Measurements from ENCODE around the gene CPEB3. TPM values are rescaled to one million over a fixed set of nuclear protein-coding genes. Genes with fewer than 3 reads are reported as not detected.
A peak's percentile ranks its signal among the peaks of the same experiment; 100 is the strongest.

Gene CPEB3
- total RNA-seq, 1 donor from 2014 or later: 1.1 TPM

DNA sequence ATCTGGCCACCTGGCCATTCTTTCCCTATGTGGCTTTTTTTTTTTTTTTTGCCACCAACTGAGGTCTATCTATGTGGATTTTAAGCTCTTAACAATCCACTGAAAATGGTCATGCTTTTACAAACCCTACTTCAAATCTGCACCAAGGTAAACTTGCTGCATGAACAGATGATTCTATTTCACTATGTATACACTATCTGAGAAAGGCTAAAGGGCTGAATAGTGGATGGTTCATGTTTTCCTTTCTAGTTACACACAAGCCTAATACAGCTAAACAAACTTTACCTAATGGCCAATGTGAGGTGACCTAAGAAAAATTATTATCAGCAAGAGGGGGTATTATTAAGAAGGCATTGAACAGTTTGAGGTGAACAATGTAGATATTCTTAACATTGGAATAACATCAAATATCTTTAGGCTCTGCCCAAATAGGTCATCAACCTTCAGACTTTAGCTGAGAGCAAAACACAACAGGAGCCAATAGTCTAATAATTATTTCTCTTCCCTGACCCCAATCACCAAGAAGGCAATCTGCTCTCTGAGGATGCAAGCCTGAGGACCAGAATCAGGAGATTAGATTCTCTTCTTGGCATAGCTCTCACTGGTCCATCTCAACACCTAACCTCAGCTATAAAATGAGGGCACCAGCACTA, 160.1 kb downstream of the CPEB3 start:
- Mint-ChIP-seq H3K9me3 (ENCODE audit: low read depth) (peaks cover 10% of the 10 kb centered on the region), H3K4me3 (ENCODE audit: unreplicated experiment) (no peak overlapping the region), H3K4me1 (ENCODE audit: low read depth) (peaks cover 5% of the 10 kb centered on the region), H3K27me3 (ENCODE audit: low read depth) (no peaks in the 10 kb centered on the region), H3K36me3 (ENCODE audit: low read depth) (peaks cover 6% of the 10 kb centered on the region), H3K27ac (ENCODE audit: unreplicated experiment) (no peak overlapping the region)
- TF ChIP-seq CTCF (IDR thresholded peaks at IDR 0.05): no peak
- no peak for DNase-seq (ENCODE audit: low spot score)

DNA sequence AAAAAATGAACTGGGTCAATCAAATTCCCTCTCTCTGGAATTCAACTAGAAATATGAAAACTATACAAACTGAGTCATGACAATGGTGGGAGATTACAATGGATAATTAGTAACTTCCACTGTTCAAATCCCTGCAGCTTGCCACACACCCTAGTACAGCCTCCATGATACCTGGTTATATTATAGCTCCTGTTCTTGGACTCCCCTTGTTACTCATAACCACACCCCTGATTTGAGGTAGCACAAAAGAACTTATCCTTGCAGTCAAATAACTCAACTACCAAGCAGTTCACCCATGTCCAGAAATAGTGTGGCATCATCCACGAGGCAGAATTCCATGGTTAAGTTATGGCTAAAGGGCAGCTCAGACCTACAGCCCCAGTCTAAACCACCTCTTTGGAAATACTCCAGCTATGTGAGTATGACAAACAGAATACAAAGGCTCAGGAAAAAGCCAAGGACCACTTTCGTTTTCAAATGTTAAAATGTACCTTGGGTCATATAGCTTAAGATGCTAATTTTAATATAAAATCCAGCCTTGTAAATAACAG, 164.7 kb downstream of the CPEB3 start:
- Mint-ChIP-seq H3K27me3 (ENCODE audit: low read depth) (no peaks in the 10 kb centered on the region), H3K4me3 (ENCODE audit: unreplicated experiment) (no peak overlapping the region), H3K4me1 (ENCODE audit: low read depth) (peaks cover 37% of the 10 kb centered on the region), H3K9me3 (ENCODE audit: low read depth) (peaks cover 6% of the 10 kb centered on the region), H3K36me3 (ENCODE audit: low read depth) (no peaks in the 10 kb centered on the region), H3K27ac (ENCODE audit: unreplicated experiment) (no peak overlapping the region)
- no peak for DNase-seq (ENCODE audit: low spot score)
- no peak for TF ChIP-seq CTCF (IDR thresholded peaks at IDR 0.05)

- Mint-ChIP-seq H3K27me3 (ENCODE audit: low read depth) (no peaks in the 10 kb centered on the region), H3K4me3 (ENCODE audit: unreplicated experiment) (no peak overlapping the region), H3K4me1 (ENCODE audit: low read depth) (peaks cover 37% of the 10 kb centered on the region), H3K9me3 (ENCODE audit: low read depth) (peaks cover 6% of the 10 kb centered on the region), H3K36me3 (ENCODE audit: low read depth) (no peaks in the 10 kb centered on the region), H3K27ac (ENCODE audit: unreplicated experiment) (peak overlapping the region; percentile 86)
- DNase-seq (ENCODE audit: low spot score): no peak
- TF ChIP-seq CTCF (IDR thresholded peaks at IDR 0.05): no peak
Measured at GRCh38 chr10:92125144-92125543, 165.7 kb downstream of the CPEB3 start.

DNA sequence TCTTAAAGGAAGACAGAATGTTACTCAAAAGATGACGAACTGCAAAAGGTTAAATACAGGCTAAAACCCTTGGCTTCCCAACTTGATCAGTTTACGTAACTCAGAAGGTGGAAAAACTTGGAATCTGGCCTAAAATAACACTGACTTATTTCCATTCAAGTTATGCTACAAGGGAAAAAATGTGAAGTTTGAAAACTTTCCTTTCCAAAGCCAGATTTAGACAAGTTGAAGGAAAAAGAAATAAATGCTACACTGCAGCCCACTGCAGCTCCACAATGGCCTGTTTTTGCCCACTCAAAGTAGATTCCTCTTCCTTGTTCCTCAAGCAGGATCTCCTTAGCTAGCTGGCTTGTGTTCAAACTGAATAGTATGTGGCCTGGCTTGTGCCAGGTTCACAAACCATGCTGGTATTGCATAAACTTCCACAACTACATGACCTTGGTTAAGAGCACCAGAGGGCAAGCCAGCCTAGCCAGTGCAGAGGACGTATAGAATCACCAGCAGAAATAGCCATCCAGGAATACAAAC, 166.2 kb downstream of the CPEB3 start:
- no peak for TF ChIP-seq CTCF (IDR thresholded peaks at IDR 0.05)
- H3K27ac Mint-ChIP-seq (ENCODE audit: unreplicated experiment): peak overlapping the region; percentile 86
- H3K4me1 Mint-ChIP-seq (ENCODE audit: low read depth): peaks cover 37% of the 10 kb centered on the region
- no peaks in the 10 kb centered on the region for H3K36me3 Mint-ChIP-seq (ENCODE audit: low read depth)
- H3K27me3 Mint-ChIP-seq (ENCODE audit: low read depth): no peaks in the 10 kb centered on the region
- H3K4me3 Mint-ChIP-seq (ENCODE audit: unreplicated experiment): peak overlapping the region; percentile 35
- no peak for DNase-seq (ENCODE audit: low spot score)
- H3K9me3 Mint-ChIP-seq (ENCODE audit: low read depth): peaks cover 6% of the 10 kb centered on the region

DNA sequence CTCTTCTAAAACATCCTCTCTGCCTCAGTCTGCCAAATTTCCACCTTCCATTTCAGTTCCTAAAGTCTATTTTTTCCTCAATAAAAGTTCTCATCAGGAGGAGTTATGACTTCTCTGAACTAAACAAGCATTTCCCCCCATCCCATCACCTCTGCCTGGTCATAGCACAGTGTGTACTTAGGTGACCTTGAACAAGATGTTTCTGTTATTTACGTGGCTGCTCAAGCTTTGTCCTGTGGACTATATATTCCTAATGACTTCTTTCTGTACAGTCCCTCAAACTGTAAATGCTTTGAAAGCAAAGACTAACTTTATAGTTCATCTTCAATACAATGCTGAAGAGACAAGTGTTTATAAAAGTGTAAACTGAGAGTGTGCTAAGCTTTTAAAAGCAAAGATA, 166.9 kb downstream of the CPEB3 start:
- Mint-ChIP-seq H3K4me3 (ENCODE audit: unreplicated experiment) (no peak overlapping the region), H3K9me3 (ENCODE audit: low read depth) (peaks cover 5% of the 10 kb centered on the region), H3K27me3 (ENCODE audit: low read depth) (no peaks in the 10 kb centered on the region), H3K4me1 (ENCODE audit: low read depth) (peaks cover 37% of the 10 kb centered on the region), H3K27ac (ENCODE audit: unreplicated experiment) (peak overlapping the region; percentile 4), H3K36me3 (ENCODE audit: low read depth) (peaks cover 2% of the 10 kb centered on the region)
- DNase-seq (ENCODE audit: low spot score): no peak
- no peak for TF ChIP-seq CTCF (IDR thresholded peaks at IDR 0.05)

Measured in chondrocyte (in vitro differentiated cells).